Activated naive CD4-positive, alpha-beta T cell treated with anti-CD3 and anti-CD28 coated beads, Interleukin-2, amount 10 ng/mL, durations not matched to agents 7 days and 5 days (primary cell): ENCODE results near the gene PLPPR2.
"Not testable (repeated sequence)": the region's sequence is repeated elsewhere in the genome, so short reads cannot be mapped to it uniquely, and the experiment has no call there.

Source experiments
- CTCF ChIA-PET: fragments of 350-600 bp; sonication (Branson Sonifier 250); formaldehyde crosslinking; loops from one replicate; lab custom pipeline; 2021; ENCODE audit warnings: antibody characterized with exemption; lab: Charles Lee
- DNase-seq: peaks from one replicate; pipeline ENCODE4 v3.0.0-alpha.2; 2020
- H3K27ac Mint-ChIP-seq: one replicate; pipeline ENCODE4 v1.8.0; 2021; ENCODE audit warnings: mild to moderate bottlenecking, moderate library complexity, mixed read lengths
- H3K27me3 Mint-ChIP-seq: one replicate; pipeline ENCODE4 v1.8.0; 2021; ENCODE audit warnings: mild to moderate bottlenecking, mixed read lengths
- H3K36me3 Mint-ChIP-seq: one replicate; pipeline ENCODE4 v1.8.0; 2021; ENCODE audit warnings: mixed read lengths
- H3K4me1 Mint-ChIP-seq: one replicate; pipeline ENCODE4 v1.8.0; 2021; ENCODE audit warnings: mixed read lengths
- H3K4me3 Mint-ChIP-seq: one replicate; pipeline ENCODE4 v1.8.0; 2021; ENCODE audit warnings: mild to moderate bottlenecking, moderate library complexity, mixed read lengths
- H3K9me3 Mint-ChIP-seq: one replicate; pipeline ENCODE4 v1.8.0; 2021; ENCODE audit warnings: mixed read lengths

PLPPR2 gene

GRCh38 chr19:11333838-11334237 is 21.4 kb upstream of the PLPPR2 start:
- CTCF ChIA-PET: interaction anchor here (1.7 kb wide), 1 partner anchor 9 kb away, joined by 5 read pairs; no protein-coding TSS in a partner anchor
- Mint-ChIP-seq H3K4me1 (peaks cover 17% of the 10 kb centered on the region), H3K36me3 (peaks cover 20% of the 10 kb centered on the region)
- not testable (repeated sequence) for H3K9me3 Mint-ChIP-seq, H3K4me3 Mint-ChIP-seq, H3K27ac Mint-ChIP-seq, H3K27me3 Mint-ChIP-seq, DNase-seq

DNA sequence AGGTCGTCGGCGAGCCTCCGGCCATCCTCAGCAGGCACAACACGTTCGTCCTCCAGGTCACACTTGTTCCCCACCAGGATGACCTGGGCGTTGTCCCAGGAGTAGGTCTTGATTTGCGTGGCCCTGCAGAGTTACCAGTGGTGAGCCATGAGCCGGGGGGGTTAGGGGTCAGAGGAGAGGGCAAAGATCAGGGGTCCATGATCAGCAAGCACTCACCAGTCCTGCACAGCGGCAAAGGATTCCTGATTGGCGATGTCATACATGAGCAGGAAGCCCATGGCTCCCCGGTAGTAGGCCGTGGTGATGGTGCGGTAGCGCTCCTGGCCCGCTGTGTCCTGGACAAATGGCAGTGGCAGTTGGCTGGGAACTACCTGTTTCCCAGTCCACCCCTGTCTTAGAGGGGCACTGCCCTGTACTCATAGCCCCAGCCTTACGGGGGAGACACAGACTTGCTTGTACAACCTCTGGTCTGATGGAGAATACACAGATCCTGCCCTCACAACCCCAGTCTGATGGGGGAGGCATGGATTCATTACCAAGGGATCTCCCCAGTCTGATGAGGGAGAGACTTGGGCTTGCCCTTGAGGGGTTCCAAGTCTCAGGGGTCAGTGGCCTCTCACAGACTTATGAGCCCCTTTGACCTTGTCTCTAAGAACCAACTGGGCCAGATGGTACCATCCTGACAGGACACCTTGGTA is 19.6 kb upstream of the PLPPR2 start:
- DNase-seq: no peak
- Mint-ChIP-seq H3K36me3 (peaks cover 20% of the 10 kb centered on the region), H3K27ac (no peak overlapping the region), H3K9me3 (no peaks in the 10 kb centered on the region), H3K27me3 (peaks cover 7% of the 10 kb centered on the region), H3K4me1 (peaks cover 27% of the 10 kb centered on the region), H3K4me3 (no peak overlapping the region)
- CTCF ChIA-PET: no interaction called here

DNA sequence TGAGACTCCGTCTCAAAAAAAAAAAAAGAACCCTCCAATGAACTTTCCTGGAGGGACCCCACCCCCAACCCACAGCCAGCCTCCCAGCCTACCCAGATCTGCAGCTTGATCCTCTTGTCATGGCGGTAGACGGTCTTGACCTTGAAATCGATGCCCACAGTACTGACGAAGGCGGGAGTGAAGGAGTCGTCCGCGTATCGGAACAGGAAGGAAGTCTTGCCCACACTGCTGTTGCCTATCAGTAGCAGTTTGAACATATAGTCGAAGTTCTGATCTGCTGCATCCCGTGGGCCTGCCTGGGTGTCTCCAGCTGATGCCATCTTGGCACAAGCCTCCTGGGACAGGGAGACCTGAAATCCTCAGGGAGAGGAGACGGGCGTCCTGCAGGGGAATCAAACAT is 18.2 kb upstream of the PLPPR2 start:
- no peak overlapping the region for H3K27ac Mint-ChIP-seq
- no peak for DNase-seq

GRCh38 chr19:11338121-11338520 is 17.1 kb upstream of the PLPPR2 start:
- H3K27ac Mint-ChIP-seq: no peak overlapping the region
- H3K9me3 Mint-ChIP-seq: no peaks in the 10 kb centered on the region
- H3K4me1 Mint-ChIP-seq: peaks cover 27% of the 10 kb centered on the region
- H3K27me3 Mint-ChIP-seq: peaks cover 7% of the 10 kb centered on the region
- no peak overlapping the region for H3K4me3 Mint-ChIP-seq
- CTCF ChIA-PET: interaction anchor here (1.0 kb wide), 1 partner anchor 43 kb away, joined by 3 read pairs; no protein-coding TSS in a partner anchor
- peaks cover 18% of the 10 kb centered on the region for H3K36me3 Mint-ChIP-seq
- DNase-seq: no peak

More for the DNA sequence above, 18.2 kb upstream of the PLPPR2 start:
- peaks cover 7% of the 10 kb centered on the region for H3K27me3 Mint-ChIP-seq
- CTCF ChIA-PET: interaction anchor here (1.0 kb wide), 1 partner anchor 44 kb away, joined by 3 read pairs; no protein-coding TSS in a partner anchor
- no peaks in the 10 kb centered on the region for H3K9me3 Mint-ChIP-seq
- peaks cover 27% of the 10 kb centered on the region for H3K4me1 Mint-ChIP-seq
- H3K4me3 Mint-ChIP-seq: peak overlapping the region; percentile 7
- H3K36me3 Mint-ChIP-seq: peaks cover 20% of the 10 kb centered on the region

- no peak for DNase-seq
- H3K4me1 Mint-ChIP-seq: peaks cover 27% of the 10 kb centered on the region
- CTCF ChIA-PET: interaction anchor here (1.2 kb wide), 1 partner anchor 97 kb away, joined by 5 read pairs; no protein-coding TSS in a partner anchor
- no peaks in the 10 kb centered on the region for H3K9me3 Mint-ChIP-seq
- peaks cover 18% of the 10 kb centered on the region for H3K36me3 Mint-ChIP-seq
- no peak overlapping the region for H3K27ac Mint-ChIP-seq
- H3K4me3 Mint-ChIP-seq: peak overlapping the region; percentile 70
- peaks cover 7% of the 10 kb centered on the region for H3K27me3 Mint-ChIP-seq
These were observed 16.5 kb upstream of the PLPPR2 start for GRCh38 chr19:11338569-11339253.

DNA sequence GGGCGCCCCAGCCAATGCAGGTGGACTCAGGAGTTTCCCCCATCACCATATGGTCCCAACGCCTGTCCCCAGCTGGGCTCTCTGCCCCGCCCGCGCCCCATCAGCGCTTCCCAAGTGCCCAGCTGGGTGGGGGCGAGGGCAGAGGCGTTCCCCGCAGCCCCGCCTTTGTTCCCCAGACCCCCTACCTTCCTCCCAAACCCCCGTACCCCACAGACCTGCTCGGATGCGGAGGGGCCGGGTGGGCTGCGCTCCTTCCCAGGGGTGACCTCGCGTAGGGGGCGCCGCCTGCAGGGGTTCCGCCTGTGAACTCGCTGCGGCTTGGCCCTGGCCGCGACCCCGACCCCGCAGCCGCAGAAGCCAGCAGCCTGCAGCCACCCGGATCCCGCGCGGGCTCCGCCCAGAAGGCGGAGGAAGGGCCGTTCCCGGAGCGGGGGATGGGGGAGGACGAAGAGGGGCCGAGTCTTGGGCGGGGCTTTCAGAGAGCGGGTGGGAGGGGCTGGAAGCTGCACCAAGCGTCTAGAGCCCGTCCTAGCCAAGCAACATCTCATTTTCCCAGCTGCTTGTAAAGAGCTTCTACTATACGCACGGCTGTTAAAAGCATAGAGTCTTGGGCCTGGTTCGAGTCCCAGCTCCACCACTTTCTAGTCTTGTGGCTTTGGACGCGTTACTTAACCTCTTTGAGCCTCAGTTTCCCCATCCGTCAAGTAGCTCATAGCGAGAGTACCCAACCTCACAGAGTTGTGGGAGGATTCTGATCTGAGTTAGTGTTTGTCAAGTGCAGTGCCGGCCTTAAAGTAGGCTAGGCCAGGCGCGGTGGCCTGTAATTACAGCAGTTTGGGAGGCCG is 15.8 kb upstream of the PLPPR2 start, which contains the start of gene RAB3D:
TSS of gene RAB3D (minus strand) at position 404 of the 845 bp plus-strand sequence. CDS start 2,258 bp downstream, outside the sequence.
- Mint-ChIP-seq H3K4me1 (peaks cover 30% of the 10 kb centered on the region), H3K36me3 (peaks cover 16% of the 10 kb centered on the region), H3K9me3 (no peaks in the 10 kb centered on the region), H3K27ac (no peak within 1 kb of the TSS), H3K4me3 (peak within 1 kb of the TSS; percentile 70), H3K27me3 (peaks cover 7% of the 10 kb centered on the region)
- peak; percentile 88 for DNase-seq
- CTCF ChIA-PET: interaction anchor here (0.8 to 1.2 kb wide), 2 partner anchors 97 to 201 kb away, joined by 3 to 5 read pairs; no protein-coding TSS in a partner anchor

DNA sequence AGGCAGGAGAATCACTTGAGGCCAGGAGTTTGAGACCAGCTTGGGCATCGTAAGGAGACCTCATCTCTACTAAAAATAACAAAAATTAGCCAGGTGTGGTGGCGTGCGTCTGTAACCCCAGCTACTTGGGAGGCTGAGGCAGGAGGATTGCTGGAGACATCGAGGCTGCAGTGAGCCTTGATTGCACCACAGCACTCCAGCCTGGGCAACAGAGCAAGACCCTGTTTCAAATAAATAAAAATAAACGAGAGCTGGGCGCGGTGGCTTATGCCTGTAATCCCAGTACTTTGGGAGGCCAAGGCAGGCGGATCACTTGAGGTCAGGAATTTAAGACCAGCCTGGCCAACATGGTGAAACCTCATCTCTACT is 15.1 kb upstream of the PLPPR2 start:
- not testable (repeated sequence) for H3K27ac Mint-ChIP-seq

DNA sequence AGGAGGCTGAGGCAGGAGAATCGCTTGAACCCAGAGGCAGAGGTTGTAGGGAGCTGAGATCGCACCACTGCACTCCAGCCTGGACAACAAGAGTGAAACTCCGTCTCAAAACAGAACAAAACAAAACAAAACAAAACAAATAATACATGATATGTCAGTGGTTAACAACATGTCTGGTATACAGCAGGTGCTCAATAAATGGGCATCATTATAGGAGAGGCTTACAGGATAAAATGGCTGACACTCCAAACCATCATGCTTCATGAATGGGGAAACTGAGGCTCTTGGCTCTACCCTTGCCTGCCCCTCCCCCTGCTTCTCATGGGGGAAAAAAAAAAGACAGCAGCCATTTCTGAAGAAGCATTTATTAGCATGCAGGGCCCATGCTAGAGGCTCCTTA is 12.8 kb upstream of the PLPPR2 start:
- Mint-ChIP-seq H3K4me1 (peaks cover 47% of the 10 kb centered on the region), H3K9me3 (no peaks in the 10 kb centered on the region), H3K27me3 (peaks cover 7% of the 10 kb centered on the region), H3K27ac (no peak overlapping the region), H3K4me3 (no peak overlapping the region), H3K36me3 (peaks cover 1% of the 10 kb centered on the region)
- no peak for DNase-seq
- CTCF ChIA-PET: no interaction called here

More for the DNA sequence above, 15.1 kb upstream of the PLPPR2 start:
- DNase-seq, H3K27me3 Mint-ChIP-seq, H3K9me3 Mint-ChIP-seq: not testable (repeated sequence)
- Mint-ChIP-seq H3K36me3 (peaks cover 14% of the 10 kb centered on the region), H3K4me3 (peak overlapping the region; percentile 70), H3K4me1 (peaks cover 31% of the 10 kb centered on the region)
- CTCF ChIA-PET: interaction anchor here (0.8 to 1.2 kb wide), 2 partner anchors 98 to 202 kb away, joined by 3 to 5 read pairs; no protein-coding TSS in a partner anchor

DNA sequence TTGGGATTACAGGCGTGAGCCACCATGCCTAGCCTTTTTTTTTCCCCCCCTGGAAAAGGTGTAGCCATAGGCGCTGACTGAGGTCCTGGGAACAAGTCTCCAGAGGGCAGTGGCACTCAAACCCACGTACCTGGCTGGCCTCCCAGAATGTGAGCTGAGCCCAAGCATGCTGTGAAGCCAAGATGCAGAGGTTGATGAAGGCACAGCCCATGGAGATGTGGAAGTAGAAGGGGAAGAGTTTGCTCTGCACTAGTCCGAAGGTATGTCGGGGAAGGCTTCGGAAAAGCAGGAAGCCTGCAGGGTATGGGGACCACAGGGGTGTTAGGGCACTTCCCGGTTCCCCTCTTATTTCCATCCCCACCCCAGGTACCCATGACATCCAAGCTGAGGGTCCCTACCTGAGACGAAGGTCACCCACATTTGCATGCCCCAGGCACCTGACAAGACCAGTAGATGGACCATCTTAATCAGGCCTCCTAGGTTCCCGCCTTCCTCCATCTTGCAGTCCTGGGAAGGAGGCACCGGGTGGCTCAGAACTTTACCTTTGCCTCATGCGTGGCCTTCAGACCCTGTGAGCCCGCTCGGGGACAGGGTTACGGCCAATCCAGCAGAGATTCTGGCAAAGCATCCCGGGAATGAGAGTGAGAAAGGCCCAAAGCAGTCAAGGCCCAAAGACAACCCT is 10.0 kb upstream of the PLPPR2 start:
- Mint-ChIP-seq H3K4me3 (peak overlapping the region; percentile 88), H3K4me1 (peaks cover 27% of the 10 kb centered on the region), H3K9me3 (peaks cover 11% of the 10 kb centered on the region), H3K27me3 (no peaks in the 10 kb centered on the region), H3K27ac (peak overlapping the region; percentile 88), H3K36me3 (peaks cover 1% of the 10 kb centered on the region)
- CTCF ChIA-PET: interaction anchor here (1.1 kb wide), 1 partner anchor 33 kb away, joined by 3 read pairs; no protein-coding TSS in a partner anchor
- no peak for DNase-seq

DNA sequence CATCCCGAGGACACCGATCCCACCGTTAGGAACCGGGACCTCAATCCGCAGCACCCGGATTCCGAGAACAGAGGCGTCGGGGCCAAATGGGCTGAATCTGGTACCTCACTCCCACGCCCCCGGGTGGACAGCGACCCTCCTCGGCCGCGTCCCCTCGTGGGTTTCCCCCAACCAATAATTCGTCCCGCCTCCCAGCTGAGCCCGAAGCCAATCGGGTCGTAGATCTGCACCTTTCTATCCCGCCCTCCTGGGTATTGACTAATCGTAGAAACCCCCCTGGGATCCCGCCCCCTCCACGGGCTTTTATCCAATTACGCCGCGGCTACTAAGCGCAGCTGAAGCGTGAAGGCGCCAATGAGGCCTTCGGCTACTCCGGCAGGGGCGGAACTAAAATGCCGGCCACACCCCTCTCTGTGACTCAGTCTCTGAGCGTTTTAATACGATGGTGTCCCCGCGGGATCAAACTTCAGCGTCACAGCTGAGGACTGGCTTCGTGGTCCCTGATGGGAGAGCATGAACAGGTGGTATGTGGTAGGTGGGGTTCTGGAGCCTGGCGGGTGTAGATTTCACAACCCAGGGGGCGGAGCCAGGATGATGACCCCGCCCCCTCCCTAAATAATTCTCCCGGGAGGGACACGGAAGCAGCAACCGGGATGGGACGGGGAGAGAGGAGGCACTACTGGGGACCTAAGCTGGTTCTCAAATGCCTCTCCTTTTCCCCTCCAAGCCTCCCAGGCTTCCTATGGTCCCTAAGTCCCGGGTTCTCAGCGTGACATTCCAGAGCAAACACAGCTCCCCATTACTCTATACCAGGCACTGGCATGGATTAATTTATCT is 8.9 kb upstream of the PLPPR2 start, which contains the start of the genes CCDC159 and TMEM205:
TSS of gene CCDC159 (plus strand) at position 416 of the 837 bp plus-strand sequence. CDS start at position 504, 88 bp downstream.
TSS of gene TMEM205 (minus strand) at position 165 of the 837 bp plus-strand sequence. CDS start 649 bp downstream, outside the sequence.
- CTCF ChIA-PET: interaction anchor here (0.7 to 2.1 kb wide), 4 partner anchors 23 to 55 kb away, joined by 3 to 8 read pairs (median 4); no protein-coding TSS in a partner anchor
- Mint-ChIP-seq H3K27ac (peak within 1 kb of the TSS; percentile 88), H3K4me3 (peak within 1 kb of the TSS; percentile 88), H3K4me1 (peaks cover 27% of the 10 kb centered on the region), H3K9me3 (peaks cover 11% of the 10 kb centered on the region), H3K27me3 (peaks cover 7% of the 10 kb centered on the region), H3K36me3 (peaks cover 1% of the 10 kb centered on the region)
- peak; percentile 100 for DNase-seq

- H3K27ac Mint-ChIP-seq: peak overlapping the region; percentile 39
- peaks cover 11% of the 10 kb centered on the region for H3K9me3 Mint-ChIP-seq
- no peak for DNase-seq
- H3K4me1 Mint-ChIP-seq: peaks cover 27% of the 10 kb centered on the region
- CTCF ChIA-PET: interaction anchor here (1.1 to 2.1 kb wide), 2 partner anchors 29 to 34 kb away, joined by 3 to 8 read pairs; no protein-coding TSS in a partner anchor
- H3K4me3 Mint-ChIP-seq: peak overlapping the region; percentile 88
- H3K36me3 Mint-ChIP-seq: peaks cover 1% of the 10 kb centered on the region
- H3K27me3 Mint-ChIP-seq: peaks cover 11% of the 10 kb centered on the region
These were observed 7.6 kb upstream of the PLPPR2 start for GRCh38 chr19:11347546-11348039.

GRCh38 chr19:11349171-11349570 is 6.1 kb upstream of the PLPPR2 start:
- Mint-ChIP-seq H3K4me1 (peaks cover 27% of the 10 kb centered on the region), H3K36me3 (peaks cover 1% of the 10 kb centered on the region), H3K4me3 (no peak overlapping the region), H3K27me3 (peaks cover 21% of the 10 kb centered on the region), H3K9me3 (peaks cover 11% of the 10 kb centered on the region), H3K27ac (no peak overlapping the region)
- CTCF ChIA-PET: no interaction called here
- no peak for DNase-seq
